T follicular helper cell (primary cell): Measurements from ENCODE around the gene LYST.

Experiments
- DNase-seq: peaks from one replicate; pipeline ENCODE4 v3.0.0-alpha.2; 2020; ENCODE audit warnings: low read depth

Gene LYST

GRCh38 chr1:235714205-235714897, 152.4 kb downstream of the LYST start:
- DNase-seq, result no peak

GRCh38 chr1:235712812-235713211, 153.9 kb downstream of the LYST start:
- DNase-seq, result no peak

GRCh38 chr1:235710687-235711086, 156.0 kb downstream of the LYST start:
- DNase-seq, result no peak

DNA sequence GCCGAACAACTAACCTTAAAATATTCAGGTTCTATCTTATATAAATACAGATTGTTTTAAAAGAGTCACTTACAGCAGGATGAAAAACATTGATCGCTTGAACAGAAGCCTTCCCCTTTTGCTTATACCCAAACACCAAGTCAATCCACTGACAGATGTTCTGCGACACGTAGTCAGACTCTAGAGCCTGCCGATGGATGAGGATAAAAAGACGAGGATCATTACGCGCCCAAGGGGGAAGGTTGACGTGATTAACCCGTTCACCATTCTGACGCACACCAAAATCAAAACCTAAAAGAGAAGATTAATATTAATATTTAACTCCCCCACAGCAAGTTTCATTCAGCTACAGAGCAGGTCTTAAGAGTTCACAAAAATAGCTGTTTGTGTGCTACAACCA, 157.7 kb downstream of the LYST start:
- no peak for DNase-seq

GRCh38 chr1:235708390-235708962, 158.2 kb downstream of the LYST start:
- no peak for DNase-seq

DNA sequence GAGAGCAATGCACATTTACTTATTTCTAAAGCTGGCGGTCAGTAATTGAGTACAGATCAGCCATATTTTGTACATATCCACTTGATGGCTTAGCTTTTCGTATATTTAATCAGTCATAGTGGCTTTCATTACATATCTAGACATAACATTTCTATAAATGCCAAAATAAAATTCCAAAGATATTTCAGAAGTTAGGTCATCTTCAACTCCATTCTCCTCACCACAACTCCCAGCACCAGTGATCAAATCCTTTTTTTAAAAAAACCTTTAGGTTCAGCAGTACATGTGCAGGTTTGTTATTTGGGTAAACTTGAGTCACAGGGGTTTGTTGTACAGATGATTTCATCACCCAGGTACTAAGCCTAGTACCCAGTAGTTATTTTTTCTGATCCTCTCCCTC, 163.2 kb downstream of the LYST start:
- DNase-seq, result no peak

DNA sequence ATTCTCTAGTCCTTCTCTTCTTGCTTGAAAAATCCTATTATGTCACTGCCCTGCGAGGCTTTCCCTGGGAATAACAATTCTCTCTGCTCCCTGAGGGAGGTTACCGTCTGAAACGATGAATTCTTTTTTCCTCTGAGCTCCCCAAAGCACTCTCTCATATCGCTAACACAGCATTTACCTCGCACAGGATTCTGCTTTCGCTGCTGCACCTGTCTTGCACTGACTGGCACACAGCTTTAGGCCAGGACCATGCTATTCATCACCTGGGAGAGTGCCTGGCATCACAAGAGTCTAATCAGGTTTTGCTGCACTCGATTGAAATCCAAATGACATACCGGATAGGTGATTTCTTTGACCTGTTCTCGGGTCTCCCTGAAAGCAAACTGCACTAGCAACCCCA, 164.3 kb downstream of the LYST start:
- DNase-seq, result no peak

- DNase-seq, result no peak
Measured at GRCh38 chr1:235697508-235697907, 169.2 kb downstream of the LYST start.

DNA sequence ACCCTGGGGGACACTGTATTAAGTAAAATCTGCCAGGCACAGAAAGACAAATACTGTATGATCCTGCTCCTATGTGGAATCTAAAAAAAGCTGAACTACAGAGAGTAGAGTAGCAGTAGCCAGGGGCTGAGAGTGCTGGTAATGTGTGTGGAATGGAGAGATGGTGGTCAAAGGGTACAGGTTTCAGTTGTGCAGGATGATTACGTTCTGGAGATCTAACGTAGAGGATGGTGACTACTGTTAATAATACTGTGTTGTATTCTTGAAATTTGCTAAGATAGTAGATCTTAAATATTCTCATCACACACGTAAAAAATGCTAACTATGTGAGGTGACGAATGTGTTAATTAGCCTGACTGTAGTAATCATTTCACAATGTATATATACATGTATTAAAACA, 177.3 kb downstream of the LYST start:
- DNase-seq, result no peak

DNA sequence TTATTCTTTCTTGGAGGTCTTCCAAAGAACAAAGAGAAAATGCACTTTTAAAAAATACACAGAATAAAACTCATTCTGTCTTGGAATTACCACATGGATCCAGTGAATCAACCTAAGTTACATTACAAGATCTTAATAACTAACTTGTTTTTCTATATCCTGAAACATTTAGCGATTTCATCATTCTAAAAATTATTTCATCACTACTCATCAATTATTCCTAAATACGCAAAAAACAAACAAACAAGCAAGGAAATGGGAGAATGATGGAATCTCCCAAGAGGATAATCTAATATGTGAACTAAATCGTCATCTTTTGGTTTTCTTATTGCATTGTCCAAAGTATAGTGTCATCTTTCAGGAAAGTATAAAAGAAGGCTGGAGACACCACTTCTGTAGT, 178.6 kb downstream of the LYST start:
- no peak for DNase-seq

DNA sequence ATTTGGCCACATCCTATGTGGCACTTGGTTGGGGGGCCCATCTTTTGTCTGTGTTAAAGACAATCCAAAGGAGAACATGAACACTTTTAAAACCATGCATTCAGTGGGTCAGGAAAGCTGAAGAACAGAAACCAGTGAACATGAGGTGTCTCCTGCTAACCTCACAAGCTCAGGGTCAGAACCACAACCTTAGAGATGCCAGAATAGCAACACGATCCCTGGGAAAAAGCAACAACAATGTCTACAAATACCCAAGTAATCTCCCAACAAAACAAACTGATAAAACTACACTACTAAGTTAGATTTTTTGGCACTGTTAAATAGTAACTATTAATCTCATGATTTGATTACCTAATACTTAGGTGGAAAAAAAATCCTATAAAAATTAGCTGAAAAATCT, 183.1 kb downstream of the LYST start:
- DNase-seq, result no peak

DNA sequence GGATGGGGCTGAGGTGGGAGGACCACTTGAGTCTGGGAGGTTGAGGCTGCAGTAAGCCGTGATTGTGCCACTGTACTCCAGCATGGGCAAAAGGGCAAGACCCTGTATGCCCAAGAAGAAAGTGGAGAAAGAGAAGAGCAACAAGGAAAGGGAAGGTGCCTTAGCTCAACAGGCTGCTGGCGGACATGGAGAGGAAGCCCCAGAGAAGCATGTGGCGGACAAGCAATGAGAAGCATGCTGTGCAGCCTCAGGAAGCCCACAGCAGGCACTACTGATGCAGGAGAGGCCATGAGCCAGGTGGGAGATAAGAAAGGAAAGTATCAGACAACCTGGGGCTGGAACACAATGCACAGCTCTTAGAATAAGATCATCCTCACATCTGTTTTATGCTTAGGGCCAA, 184.5 kb downstream of the LYST start:
- no peak for DNase-seq

DNA sequence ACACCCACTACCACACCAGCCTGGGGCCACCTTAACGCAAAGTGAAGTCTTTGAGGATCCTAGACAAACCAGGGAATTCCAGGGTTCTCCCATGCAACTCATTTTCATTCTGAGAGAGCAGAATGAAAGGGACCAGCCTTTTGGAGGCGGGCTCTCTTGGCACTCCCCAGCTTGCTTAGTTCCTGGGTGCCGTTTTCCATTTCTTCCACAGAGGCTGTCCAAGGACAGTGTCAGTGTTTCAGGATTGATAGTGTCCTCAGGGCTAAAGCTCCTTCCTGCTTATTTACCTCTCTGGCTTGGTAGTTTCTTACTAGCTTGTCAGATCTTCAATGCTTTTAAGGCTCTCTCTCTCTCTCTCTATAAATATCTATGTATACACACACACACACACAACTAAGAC, 187.1 kb downstream of the LYST start:
- no peak for DNase-seq

DNA sequence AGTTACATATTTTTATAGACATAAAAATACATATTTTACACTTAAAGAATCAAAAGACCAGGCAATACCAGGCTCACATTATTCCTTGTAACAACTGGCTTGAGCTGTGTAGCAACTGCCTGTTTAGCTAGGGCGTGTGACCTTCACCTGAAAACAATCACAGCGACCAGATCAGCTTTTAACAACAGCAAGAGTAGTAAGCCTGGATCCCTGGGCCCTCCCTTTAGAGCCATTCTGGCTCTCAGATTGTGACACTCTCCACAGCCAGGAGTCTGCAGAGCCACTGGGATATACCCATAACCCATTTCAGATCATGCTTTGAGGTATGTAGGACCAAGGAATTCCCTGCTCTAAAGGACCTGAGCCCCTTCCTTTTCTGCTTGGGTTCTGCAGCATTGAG, 187.7 kb downstream of the LYST start:
- DNase-seq, result no peak

GRCh38 chr1:235675152-235675890, 191.4 kb downstream of the LYST start:
- DNase-seq, result no peak

GRCh38 chr1:235673981-235674380, 192.7 kb downstream of the LYST start:
- DNase-seq, result no peak

DNA sequence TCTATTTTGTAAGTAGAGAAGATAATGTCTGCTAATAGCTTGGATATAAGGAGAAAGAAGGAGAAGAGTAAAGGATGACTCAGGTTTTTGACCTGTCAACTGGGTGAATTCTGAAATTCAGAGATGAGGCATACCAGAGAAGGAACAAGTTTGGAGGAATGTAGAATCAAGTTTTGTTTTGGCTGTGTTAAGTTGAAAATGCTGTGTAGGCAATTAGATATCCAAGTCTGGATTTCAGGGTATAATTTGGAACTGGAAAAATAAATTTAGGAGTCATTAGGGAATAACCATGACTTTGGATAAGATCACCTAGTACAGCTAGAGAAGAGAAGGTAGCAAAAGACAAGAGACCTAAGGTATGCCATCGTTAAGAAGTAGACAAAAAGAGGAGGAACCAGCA, 194.7 kb downstream of the LYST start:
- DNase-seq, result no peak

DNA sequence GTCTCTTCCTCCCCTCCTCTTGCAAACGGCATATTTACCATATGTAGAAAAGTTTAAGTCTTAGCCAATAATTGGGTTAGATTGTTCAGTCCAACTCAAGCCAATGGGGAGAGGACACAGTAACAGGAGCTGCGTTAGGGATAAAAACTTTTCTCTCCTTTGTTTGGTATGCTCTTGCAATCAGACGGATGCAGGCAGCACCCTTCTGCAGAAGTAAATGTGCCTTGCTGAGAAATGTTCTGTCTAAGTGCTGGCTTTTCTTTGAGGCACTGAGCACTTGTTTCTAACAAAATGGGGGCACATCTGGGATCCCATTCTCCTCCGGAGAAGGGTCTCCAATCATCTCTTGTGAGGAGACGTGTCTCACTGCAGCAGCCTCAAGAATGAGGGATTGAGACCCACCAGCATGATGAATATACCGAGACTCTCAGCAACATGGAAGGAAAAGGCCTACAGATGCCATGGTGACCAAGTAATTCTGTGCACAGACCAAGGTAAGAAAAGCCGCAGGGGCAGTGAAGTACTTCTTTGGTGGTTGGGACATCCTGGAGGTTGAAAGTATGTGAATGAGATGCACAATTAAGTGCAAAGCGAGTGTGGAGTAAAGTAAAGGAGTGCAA, 196.4 kb downstream of the LYST start:
- no peak for DNase-seq

DNA sequence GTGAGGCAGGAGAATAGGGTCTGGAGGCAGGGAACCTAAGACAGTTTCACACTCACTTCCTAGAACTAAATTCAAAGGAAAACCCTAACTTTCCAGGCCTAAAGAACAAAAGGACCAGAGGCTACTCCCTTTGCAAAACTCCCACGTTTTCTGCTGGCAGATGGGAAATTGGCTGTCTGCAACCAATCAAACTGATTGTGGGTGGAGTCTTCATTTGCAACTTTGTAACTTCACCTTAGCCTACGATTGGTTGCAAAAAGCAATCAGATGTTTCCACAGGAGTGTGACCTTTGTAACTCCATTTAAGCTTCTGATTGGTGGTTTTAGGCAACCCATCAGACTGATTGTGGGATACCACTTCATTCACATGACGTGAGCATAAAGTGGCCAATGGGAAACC, 197.4 kb downstream of the LYST start:
- DNase-seq, result no peak

GRCh38 chr1:235663628-235664027, 203.1 kb downstream of the LYST start:
- no peak for DNase-seq

GRCh38 chr1:235661568-235661967, 205.1 kb downstream of the LYST start:
- DNase-seq, result no peak

GRCh38 chr1:235659186-235659771, 207.4 kb downstream of the LYST start:
- DNase-seq, result no peak
